HepG2 (cell line): ENCODE results near the gene ALKBH2. TPM values are rescaled to one million over a fixed set of nuclear protein-coding genes. Genes with fewer than 3 reads are reported as not detected.

Source experiments
- ATAC-seq: fragments of 200-7000 bp; cut with Tn5 transposase; 3 replicates; pipeline ENCODE4 v1.9.1; 2020; ENCODE audit warnings: mild to moderate bottlenecking, moderate library complexity
- BruUV-seq: library from RNA; stranded (reverse); fragments of 400-500 nt; replicated peaks from 2 replicates; lab custom pipeline; 2021; lab: Mats Ljungman, UMichigan
- CTCF ChIA-PET: fragments of 300-600 bp; formaldehyde crosslinking; extraction: SDS; loops from one replicate; lab custom pipeline; 2021; ENCODE audit warnings: low total read pairs, inconsistent platforms, low intra/inter-chr PET ratio; lab: Yijun Ruan, JAX
- POLR2A ChIA-PET: fragments of 350-600 bp; sonication (Branson Sonifier 250); formaldehyde crosslinking; loops from one replicate; lab custom pipeline; 2020; ENCODE audit warnings: antibody characterized with exemption, inconsistent platforms; lab: Yijun Ruan, JAX
- DNase-seq: peaks from one replicate; pipeline ENCODE4 v3.0.0-alpha.2; 2015; ENCODE audit warnings: low spot score
- FAIRE-seq: peaks from 3 replicates; lab custom pipeline; 2011; peaks lifted over from hg19 to GRCh38; lab: Jason Lieb, UNC
- H2AFZ ChIP-seq: one replicate; pipeline ENCODE4 v1.6.1; 2011; ENCODE audit warnings: low read length, inconsistent platforms
- H3K27ac ChIP-seq: fragments of 300-600 bp; 3 replicates; pipeline ENCODE4 v1.8.0; 2011; ENCODE audit warnings: mixed run types, mild to moderate bottlenecking, mixed read lengths, low read length, inconsistent platforms; ENCODE audit not compliant: insufficient read depth; ENCODE audit errors: extremely low read length
- H3K27me3 ChIP-seq, 2 experiments: fragments of 200-600 bp in 1 of 2; 2 replicates in 1 of 2; 3 replicates in 1 of 2; pipeline versions ENCODE4 v1.6.0 to v1.8.0; 2011; ENCODE audit warnings: low read length in 2 of 2, mild to moderate bottlenecking in 2 of 2, moderate library complexity in 2 of 2, inconsistent platforms in 1 of 2; ENCODE audit not compliant: insufficient read depth in 2 of 2, control insufficient read depth in 1 of 2
- H3K36me3 ChIP-seq, 2 experiments: fragments of 200-600 bp in 1 of 2; replicated peaks in 1 of 2; 2 replicates in 1 of 2; 3 replicates in 1 of 2; pipeline versions ENCODE4 v1.5.1 to v1.8.0; 2011; ENCODE audit warnings: low read length in 2 of 2, inconsistent platforms in 1 of 2; ENCODE audit not compliant: insufficient read depth in 2 of 2, control insufficient read depth in 1 of 2
- H3K4me1 ChIP-seq: 2 replicates; pipeline ENCODE4 v1.5.1; 2012; ENCODE audit warnings: low read length, inconsistent platforms; ENCODE audit not compliant: insufficient read depth
- H3K4me2 ChIP-seq: 2 replicates; pipeline ENCODE4 v1.6.0; 2011; ENCODE audit warnings: low read depth, low read length, inconsistent platforms
- H3K4me3 ChIP-seq, 3 experiments: fragments of 200-600 bp in 1 of 3; sonication (generic), shearing (Covaris generic) in 1 of 3; replicated peaks in 1 of 3; 2 replicates each; pipeline ENCODE4 v1.5.1; 2011 to 2016; ENCODE audit warnings: low read length in 3 of 3, inconsistent platforms in 2 of 3, low read depth in 2 of 3, mild to moderate bottlenecking in 2 of 3, control low read depth in 1 of 3, mixed read lengths in 1 of 3; ENCODE audit not compliant: insufficient read depth in 1 of 3
- H3K79me2 ChIP-seq: one replicate; pipeline ENCODE4 v1.6.1; 2011; ENCODE audit warnings: low read length, inconsistent platforms; ENCODE audit not compliant: insufficient read depth
- H3K9ac ChIP-seq: 2 replicates; pipeline ENCODE4 v1.6.0; 2011; ENCODE audit warnings: mild to moderate bottlenecking, low read depth, low read length, inconsistent platforms; ENCODE audit not compliant: insufficient read depth
- H3K9me3 ChIP-seq: 2 replicates; pipeline ENCODE4 v1.5.1; 2012; ENCODE audit warnings: mild to moderate bottlenecking, low read length
- H4K20me1 ChIP-seq: 2 replicates; pipeline ENCODE4 v1.6.0; 2011; ENCODE audit warnings: inconsistent platforms, mild to moderate bottlenecking, low read length, moderate library complexity; ENCODE audit not compliant: insufficient read depth
- DR1 ChIP-seq: sonication (generic); formaldehyde crosslinking; IDR thresholded peaks from 2 replicates; pipeline ENCODE4 v1.8.0; 2021; ENCODE audit warnings: mild to moderate bottlenecking, missing genetic modification reagents, inconsistent platforms
- HOXA3 ChIP-seq: sonication (generic); formaldehyde crosslinking; IDR thresholded peaks from 2 replicates; pipeline ENCODE4 v1.5.0; 2020; ENCODE audit warnings: missing genetic modification reagents
- KDM5A ChIP-seq: fragments of 200-600 bp; sonication (generic); IDR thresholded peaks from 2 replicates; pipeline ENCODE4 v1.7.0; 2018; ENCODE audit warnings: antibody characterized with exemption, mild to moderate bottlenecking, low read length, borderline replicate concordance
- MIXL1 ChIP-seq: IDR thresholded peaks from 2 replicates; pipeline ENCODE4 v1.6.1; 2016
- POLR2AphosphoS2 ChIP-seq: IDR thresholded peaks from 2 replicates; pipeline ENCODE4 v1.6.1; 2011; ENCODE audit warnings: low read depth, low read length, improper control_type of control experiment
- POLR2G ChIP-seq: fragments of 200-400 bp; formaldehyde crosslinking; IDR thresholded peaks from 2 replicates; pipeline ENCODE4 v1.6.1; 2018; ENCODE audit warnings: mild to moderate bottlenecking, low read depth, low read length, moderate library complexity
- SOX13 ChIP-seq, 3 experiments: fragments of 450-650 bp in 1 of 3; sonication (generic) in 1 of 3; formaldehyde crosslinking in 1 of 3; IDR thresholded peaks in 2 of 3; conservative IDR thresholded peaks in 1 of 3; 2 replicates each; pipeline versions ENCODE4 v1.5.0 to v1.6.1; 2016 to 2020; ENCODE audit warnings: antibody characterized with exemption in 1 of 3, mild to moderate bottlenecking in 1 of 3, missing compliant biosample characterization in 1 of 3, missing genetic modification reagents in 1 of 3, moderate library complexity in 1 of 3
- SRSF1 ChIP-seq: fragments of 200-400 bp; formaldehyde crosslinking; optimal IDR thresholded peaks from 2 replicates; pipeline ENCODE3; 2017; ENCODE audit warnings: mild to moderate bottlenecking, low read depth, low read length, moderate library complexity
- ZBTB21 ChIP-seq: sonication (generic); formaldehyde crosslinking; IDR thresholded peaks from 2 replicates; pipeline ENCODE4 v1.4.0; 2020; ENCODE audit warnings: missing genetic modification reagents
- ZFP1 ChIP-seq: IDR thresholded peaks from 2 replicates; pipeline ENCODE4 v1.6.1; 2016
- ZFP36L2 ChIP-seq: sonication (generic); formaldehyde crosslinking; IDR thresholded peaks from 2 replicates; pipeline ENCODE4 v1.4.0; 2020; ENCODE audit warnings: missing genetic modification reagents
- ZFX ChIP-seq: sonication (generic); formaldehyde crosslinking; IDR thresholded peaks from 2 replicates; pipeline ENCODE4 v1.4.0; 2020; ENCODE audit warnings: mild to moderate bottlenecking, low read depth, missing genetic modification reagents, moderate library complexity
- ZNF354B ChIP-seq: sonication (generic); formaldehyde crosslinking; IDR thresholded peaks from 2 replicates; pipeline ENCODE4 v1.8.0; 2022; ENCODE audit warnings: mild to moderate bottlenecking, missing genetic modification reagents
- ZNF570 ChIP-seq: sonication (generic); formaldehyde crosslinking; IDR thresholded peaks from 2 replicates; pipeline ENCODE4 v1.4.0; 2020; ENCODE audit warnings: mild to moderate bottlenecking, missing genetic modification reagents, borderline replicate concordance
- ZNF614 ChIP-seq: IDR thresholded peaks from 2 replicates; pipeline ENCODE4 v1.6.1; 2018; ENCODE audit warnings: missing biosample characterization, missing genetic modification reagents, inconsistent platforms, borderline replicate concordance
- ZNF75D ChIP-seq: sonication (generic); formaldehyde crosslinking; IDR thresholded peaks from 2 replicates; pipeline ENCODE4 v1.8.1; 2023; ENCODE audit warnings: missing genetic modification reagents, mild to moderate bottlenecking, borderline replicate concordance
- WGBS: methylation state at CpG from one replicate; pipeline ENCODE4 v1.1.6; 2017; ENCODE audit warnings: low lambda C conversion rate; 5-methylcytosine and 5-hydroxymethylcytosine counted together
- in situ Hi-C: cut with HindIII; loops from 2 replicates; pipeline ENCODE4 v1.10.0; 2017; ENCODE audit warnings: low pct_unique_long_range_greater_than_20kb; ENCODE audit not compliant: extremely low pct_ligation_motif_present
- intact Hi-C: fragments of 100-400 bp; cut with micrococcal nuclease; formaldehyde crosslinking; loops from one replicate; pipeline ENCODE4 v1.10.0; 2022; ENCODE audit not compliant: unreplicated experiment
- polyA plus RNA-seq, 8 experiments: library from polyadenylated mRNA; depleted of rRNA in 3 of 8; stranded (reverse) in 7 of 8; unstranded in 1 of 8; fragments of >200 nt; fragmentation: Illumina TruSeq in 4 of 8; extraction: Trizol in 4 of 8; gene quantifications; 2 replicates each; pipeline versions ENCODE4 v1.2.1 to v1.2.3, GENCODE V29; 2011 to 2016; ENCODE audit warnings: low read depth in 4 of 8, missing spikeins in 1 of 8, mixed read lengths in 1 of 8; ENCODE audit not compliant: insufficient read depth in 1 of 8
- total RNA-seq, 5 experiments: library from RNA; depleted of rRNA; stranded (reverse); fragments of >200 nt; fragmentation: Illumina TruSeq; extraction: Trizol; gene quantifications; 2 replicates each; pipeline ENCODE4 v1.2.3, GENCODE V29; 2016; ENCODE audit warnings: low read depth in 1 of 5
- TF ChIP-seq, protein P1 (sequence below): sonication (generic); formaldehyde crosslinking; IDR thresholded peaks from 2 replicates; pipeline ENCODE4 v1.8.0; 2022; ENCODE audit warnings: missing genetic modification reagents, mild to moderate bottlenecking, borderline replicate concordance
- TF ChIP-seq, protein P2 (sequence below): sonication (generic); formaldehyde crosslinking; IDR thresholded peaks from 2 replicates; pipeline ENCODE4 v1.8.0; 2022; ENCODE audit warnings: low read depth, missing genetic modification reagents
- TF ChIP-seq, protein P3 (sequence below): sonication (generic); formaldehyde crosslinking; IDR thresholded peaks from 2 replicates; pipeline ENCODE4 v1.4.0; 2020; ENCODE audit warnings: missing genetic modification reagents

ALKBH2 gene
- total and polyA plus RNA-seq, 2 of the 13 experiments (the other 11 are each of a cell fraction or from before 2014, with no cell fraction given), result 21.0 to 40.5 TPM

DNA sequence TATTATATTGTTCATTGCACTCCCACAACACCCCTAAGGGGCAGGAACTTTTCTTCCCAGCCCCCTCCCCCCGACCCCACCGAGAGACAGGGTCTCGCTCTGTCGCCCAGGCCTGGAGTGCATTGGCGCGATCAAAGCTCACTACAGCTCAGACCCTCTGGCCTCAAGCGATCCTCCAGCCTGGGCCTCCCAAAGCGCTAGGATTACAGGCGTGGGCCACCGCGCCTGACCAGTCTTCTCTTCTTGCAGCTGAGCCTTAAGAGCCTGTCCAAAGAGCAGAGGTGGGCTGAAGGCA, 3.8 kb upstream of the ALKBH2 start:
- no peak for DNase-seq
- peaks cover 33% of the 10 kb centered on the region for H3K79me2 ChIP-seq
- H3K27ac ChIP-seq, result peak overlapping the region; percentile 91
- no TSS peak for BruUV-seq
- CTCF ChIA-PET, result no interaction called here
- H3K27me3 ChIP-seq, result no peaks in the 10 kb centered on the region; a peak in 1 of 5 replicates
- POLR2A ChIA-PET, result interaction anchor here (0.6 kb wide), 1 partner anchor 13 kb away, joined by 3 read pairs; no protein-coding TSS in a partner anchor
- intact Hi-C loops (loop anchor here (5.0 to 10.0 kb wide), 2 partner anchors 215 to 432 kb away; partner anchors contain the start of gene DAO), in situ Hi-C loops (loop anchor here (10.0 kb wide), 1 partner anchor 212 kb away; the partner anchor contains the start of gene DAO)
- no peak for ATAC-seq
- H3K9me3 ChIP-seq, result no peaks in the 10 kb centered on the region
- peak overlapping the region; percentile 62 for H3K9ac ChIP-seq
- H4K20me1 ChIP-seq, result no peaks in the 10 kb centered on the region; the same call in 1 of the 2 replicates
- peaks cover 55% of the 10 kb centered on the region for H3K4me1 ChIP-seq
- H2AFZ ChIP-seq, result no peak overlapping the region
- 5% methylated on average over 5 of the region's 11 CpGs for WGBS
- peaks cover 6 to 25% of the 10 kb centered on the region in 2 experiments for H3K36me3 ChIP-seq
- H3K4me3 ChIP-seq, result peak overlapping the region; percentile 66 to 86 (median 86); a peak in 5 of 6 replicates
- peak; percentile 70 for FAIRE-seq
- H3K4me2 ChIP-seq, result peak overlapping the region; percentile 90
- TF ChIP-seq SOX13 (IDR thresholded peaks at IDR 0.05) (no peak), SOX13 (CRISPR knock-in tag; conservative IDR thresholded peaks at IDR 0.05 in 1 of 2, IDR thresholded peaks at IDR 0.05 in 1 of 2) (0 out of 4 replicates have a peak, but pooled peaks of 1 of the 2 experiments have one; percentile 10), DR1 (0 out of 2 replicates have a peak, but pooled peaks have one; percentile 6), ZNF570 (CRISPR knock-in tag) (no peak), ZFX (CRISPR knock-in tag) (peak; percentile 82), ZNF354B (CRISPR knock-in tag) (0 out of 2 replicates have a peak, but pooled peaks have one; percentile 9), POLR2AphosphoS2 (no peak), SRSF1 (peak; percentile 25), ZBTB21 (CRISPR knock-in tag) (no peak), ZFP1 (CRISPR knock-in tag) (no peak), MIXL1 (CRISPR knock-in tag) (0 out of 2 replicates have a peak, but pooled peaks have one; percentile 23), POLR2G (peak; percentile 61), ZNF75D (CRISPR knock-in tag) (no peak), HOXA3 (CRISPR knock-in tag) (peak; percentile 10; the same call in 1 of the 2 replicates), KDM5A (no peak), ZNF614 (CRISPR knock-in tag) (0 out of 2 replicates have a peak, but pooled peaks have one; percentile 9), ZFP36L2 (CRISPR knock-in tag) (no peak)
- TF ChIP-seq, protein P1, sequence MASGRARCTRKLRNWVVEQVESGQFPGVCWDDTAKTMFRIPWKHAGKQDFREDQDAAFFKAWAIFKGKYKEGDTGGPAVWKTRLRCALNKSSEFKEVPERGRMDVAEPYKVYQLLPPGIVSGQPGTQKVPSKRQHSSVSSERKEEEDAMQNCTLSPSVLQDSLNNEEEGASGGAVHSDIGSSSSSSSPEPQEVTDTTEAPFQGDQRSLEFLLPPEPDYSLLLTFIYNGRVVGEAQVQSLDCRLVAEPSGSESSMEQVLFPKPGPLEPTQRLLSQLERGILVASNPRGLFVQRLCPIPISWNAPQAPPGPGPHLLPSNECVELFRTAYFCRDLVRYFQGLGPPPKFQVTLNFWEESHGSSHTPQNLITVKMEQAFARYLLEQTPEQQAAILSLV (CRISPR knock-in tag), result no peak
- TF ChIP-seq, protein P2, sequence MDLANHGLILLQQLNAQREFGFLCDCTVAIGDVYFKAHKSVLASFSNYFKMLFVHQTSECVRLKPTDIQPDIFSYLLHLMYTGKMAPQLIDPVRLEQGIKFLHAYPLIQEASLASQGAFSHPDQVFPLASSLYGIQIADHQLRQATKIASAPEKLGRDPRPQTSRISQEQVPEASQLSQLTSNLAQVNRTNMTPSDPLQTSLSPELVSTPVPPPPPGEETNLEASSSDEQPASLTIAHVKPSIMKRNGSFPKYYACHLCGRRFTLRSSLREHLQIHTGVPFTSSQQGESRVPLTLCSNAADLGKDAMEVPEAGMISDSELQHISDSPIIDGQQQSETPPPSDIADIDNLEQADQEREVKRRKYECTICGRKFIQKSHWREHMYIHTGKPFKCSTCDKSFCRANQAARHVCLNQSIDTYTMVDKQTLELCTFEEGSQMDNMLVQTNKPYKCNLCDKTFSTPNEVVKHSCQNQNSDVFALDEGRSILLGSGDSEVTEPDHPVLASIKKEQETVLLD, result no peak
- TF ChIP-seq, protein P3, sequence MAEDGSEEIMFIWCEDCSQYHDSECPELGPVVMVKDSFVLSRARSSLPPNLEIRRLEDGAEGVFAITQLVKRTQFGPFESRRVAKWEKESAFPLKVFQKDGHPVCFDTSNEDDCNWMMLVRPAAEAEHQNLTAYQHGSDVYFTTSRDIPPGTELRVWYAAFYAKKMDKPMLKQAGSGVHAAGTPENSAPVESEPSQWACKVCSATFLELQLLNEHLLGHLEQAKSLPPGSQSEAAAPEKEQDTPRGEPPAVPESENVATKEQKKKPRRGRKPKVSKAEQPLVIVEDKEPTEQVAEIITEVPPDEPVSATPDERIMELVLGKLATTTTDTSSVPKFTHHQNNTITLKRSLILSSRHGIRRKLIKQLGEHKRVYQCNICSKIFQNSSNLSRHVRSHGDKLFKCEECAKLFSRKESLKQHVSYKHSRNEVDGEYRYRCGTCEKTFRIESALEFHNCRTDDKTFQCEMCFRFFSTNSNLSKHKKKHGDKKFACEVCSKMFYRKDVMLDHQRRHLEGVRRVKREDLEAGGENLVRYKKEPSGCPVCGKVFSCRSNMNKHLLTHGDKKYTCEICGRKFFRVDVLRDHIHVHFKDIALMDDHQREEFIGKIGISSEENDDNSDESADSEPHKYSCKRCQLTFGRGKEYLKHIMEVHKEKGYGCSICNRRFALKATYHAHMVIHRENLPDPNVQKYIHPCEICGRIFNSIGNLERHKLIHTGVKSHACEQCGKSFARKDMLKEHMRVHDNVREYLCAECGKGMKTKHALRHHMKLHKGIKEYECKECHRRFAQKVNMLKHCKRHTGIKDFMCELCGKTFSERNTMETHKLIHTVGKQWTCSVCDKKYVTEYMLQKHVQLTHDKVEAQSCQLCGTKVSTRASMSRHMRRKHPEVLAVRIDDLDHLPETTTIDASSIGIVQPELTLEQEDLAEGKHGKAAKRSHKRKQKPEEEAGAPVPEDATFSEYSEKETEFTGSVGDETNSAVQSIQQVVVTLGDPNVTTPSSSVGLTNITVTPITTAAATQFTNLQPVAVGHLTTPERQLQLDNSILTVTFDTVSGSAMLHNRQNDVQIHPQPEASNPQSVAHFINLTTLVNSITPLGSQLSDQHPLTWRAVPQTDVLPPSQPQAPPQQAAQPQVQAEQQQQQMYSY (CRISPR knock-in tag), result no peak
